GM23248 (cell line): ENCODE results near the gene TMTC3.

Experiments used
- EZH2 ChIP-seq: fragments of 200-600 bp; sonication (generic); IDR thresholded peaks from 2 replicates; pipeline ENCODE4 v1.6.1; 2018; ENCODE audit warnings: antibody characterized with exemption, mild to moderate bottlenecking; ENCODE audit not compliant: insufficient read depth, poor library complexity, severe bottlenecking
- EZH2phosphoT487 ChIP-seq: fragments of 200-600 bp; sonication (generic); IDR thresholded peaks from 2 replicates; pipeline ENCODE4 v1.6.1; 2018; ENCODE audit warnings: antibody characterized with exemption, moderate library complexity, mild to moderate bottlenecking, low read depth; ENCODE audit not compliant: insufficient read depth

GRCh38 chr12:88181881-88182280 lies 39.8 kb downstream of the TMTC3 start:
- TF ChIP-seq EZH2 (no peak), EZH2phosphoT487 (no peak)
